Ascending aorta (tissue), 2 donors: ENCODE data around the gene ABCG4. TPM values are rescaled to one million over a fixed set of nuclear protein-coding genes. Genes with fewer than 3 reads are reported as not detected.

ENCODE experiments used
- DNase-seq, 2 donors: peaks; one replicate each; pipeline ENCODE4 v3.0.0-alpha.2; 2019; ENCODE audit warnings: low spot score in 2 of 2
- H3K27ac ChIP-seq, 2 donors: fragments of 200-600 bp; sonication (generic); one replicate each; pipeline ENCODE4 v1.5.1; 2016 to 2017; ENCODE audit warnings: mild to moderate bottlenecking in 1 of 2
- H3K27me3 ChIP-seq: fragments of 200-600 bp; sonication (generic); one replicate; pipeline ENCODE4 v1.5.1; 2017
- H3K36me3 ChIP-seq, 2 donors: fragments of 200-600 bp; sonication (generic); one replicate each; pipeline ENCODE4 v1.5.1; 2016
- H3K4me1 ChIP-seq, 2 donors: fragments of 200-600 bp; sonication (generic); one replicate each; pipeline ENCODE4 v1.5.1; 2016 to 2017; ENCODE audit warnings: mild to moderate bottlenecking in 1 of 2
- H3K4me3 ChIP-seq, 2 donors: fragments of 200-600 bp; sonication (generic); one replicate each; pipeline ENCODE4 v1.5.1; 2016 to 2017; ENCODE audit warnings: mild to moderate bottlenecking in 1 of 2
- H3K9me3 ChIP-seq, 2 donors: fragments of 200-600 bp; sonication (generic); one replicate each; pipeline ENCODE4 v1.5.1; 2016
- intact Hi-C: fragments of 100-400 bp; cut with DNase I; formaldehyde crosslinking; loops from one replicate; pipeline ENCODE4 v1.15.1; 2023
- total RNA-seq: library from RNA; depleted of rRNA; stranded (reverse); fragments of >200 nt; gene quantifications from one replicate; pipeline ENCODE4 v1.1.0, GENCODE V29; 2016
- TF ChIP-seq, protein P1 (sequence below), 3 experiments: fragments of 200-600 bp in 2 of 3; fragments of 450-650 bp in 1 of 3; sonication (generic) in 2 of 3; IDR thresholded peaks; one replicate each; pipeline ENCODE4 v1.5.1; 2016 to 2019; ENCODE audit warnings: antibody characterized with exemption in 3 of 3, mild to moderate bottlenecking in 1 of 3, moderate library complexity in 1 of 3

The ABCG4 gene
- total RNA-seq, 1 donor from 2014 or later = not detected

GRCh38 chr11:119185981-119186634 lies 37.3 kb downstream of the ABCG4 start:
- no peak overlapping the region for H3K4me3 ChIP-seq
- DNase-seq = no peak
- H3K27ac ChIP-seq = no peak overlapping the region
- TF ChIP-seq, protein P1, sequence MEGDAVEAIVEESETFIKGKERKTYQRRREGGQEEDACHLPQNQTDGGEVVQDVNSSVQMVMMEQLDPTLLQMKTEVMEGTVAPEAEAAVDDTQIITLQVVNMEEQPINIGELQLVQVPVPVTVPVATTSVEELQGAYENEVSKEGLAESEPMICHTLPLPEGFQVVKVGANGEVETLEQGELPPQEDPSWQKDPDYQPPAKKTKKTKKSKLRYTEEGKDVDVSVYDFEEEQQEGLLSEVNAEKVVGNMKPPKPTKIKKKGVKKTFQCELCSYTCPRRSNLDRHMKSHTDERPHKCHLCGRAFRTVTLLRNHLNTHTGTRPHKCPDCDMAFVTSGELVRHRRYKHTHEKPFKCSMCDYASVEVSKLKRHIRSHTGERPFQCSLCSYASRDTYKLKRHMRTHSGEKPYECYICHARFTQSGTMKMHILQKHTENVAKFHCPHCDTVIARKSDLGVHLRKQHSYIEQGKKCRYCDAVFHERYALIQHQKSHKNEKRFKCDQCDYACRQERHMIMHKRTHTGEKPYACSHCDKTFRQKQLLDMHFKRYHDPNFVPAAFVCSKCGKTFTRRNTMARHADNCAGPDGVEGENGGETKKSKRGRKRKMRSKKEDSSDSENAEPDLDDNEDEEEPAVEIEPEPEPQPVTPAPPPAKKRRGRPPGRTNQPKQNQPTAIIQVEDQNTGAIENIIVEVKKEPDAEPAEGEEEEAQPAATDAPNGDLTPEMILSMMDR (IDR thresholded peaks at IDR 0.05) = no peak
- intact Hi-C loops = no loop called here
- H3K9me3 ChIP-seq = no peaks in the 10 kb centered on the region
- peaks cover 13 to 23% of the 10 kb centered on the region in 2 donors for H3K36me3 ChIP-seq
- H3K27me3 ChIP-seq = no peaks in the 10 kb centered on the region
- no peaks in the 10 kb centered on the region for H3K4me1 ChIP-seq

- H3K9me3 ChIP-seq = no peaks in the 10 kb centered on the region
- no peaks in the 10 kb centered on the region for H3K27me3 ChIP-seq
- H3K4me3 ChIP-seq = no peak overlapping the region
- no peak for DNase-seq
- no peaks in the 10 kb centered on the region for H3K4me1 ChIP-seq
- H3K27ac ChIP-seq = no peak overlapping the region
- intact Hi-C loops = no loop called here
- TF ChIP-seq, protein P1 (IDR thresholded peaks at IDR 0.05) = no peak
- H3K36me3 ChIP-seq = peaks cover 5 to 16% of the 10 kb centered on the region in 2 donors
Observed at GRCh38 chr11:119187123-119187892, 38.5 kb downstream of the ABCG4 start.

GRCh38 chr11:119188067-119188466 lies 39.2 kb downstream of the ABCG4 start:
- Histone ChIP-seq H3K9me3 (no peaks in the 10 kb centered on the region), H3K4me3 (no peak overlapping the region), H3K27me3 (no peaks in the 10 kb centered on the region), H3K27ac (no peak overlapping the region), H3K4me1 (no peaks in the 10 kb centered on the region), H3K36me3 (peaks cover 0 to 8% of the 10 kb centered on the region in 2 donors)
- intact Hi-C loops = no loop called here
- TF ChIP-seq, protein P1 (IDR thresholded peaks at IDR 0.05) = no peak
- DNase-seq = no peak

DNA sequence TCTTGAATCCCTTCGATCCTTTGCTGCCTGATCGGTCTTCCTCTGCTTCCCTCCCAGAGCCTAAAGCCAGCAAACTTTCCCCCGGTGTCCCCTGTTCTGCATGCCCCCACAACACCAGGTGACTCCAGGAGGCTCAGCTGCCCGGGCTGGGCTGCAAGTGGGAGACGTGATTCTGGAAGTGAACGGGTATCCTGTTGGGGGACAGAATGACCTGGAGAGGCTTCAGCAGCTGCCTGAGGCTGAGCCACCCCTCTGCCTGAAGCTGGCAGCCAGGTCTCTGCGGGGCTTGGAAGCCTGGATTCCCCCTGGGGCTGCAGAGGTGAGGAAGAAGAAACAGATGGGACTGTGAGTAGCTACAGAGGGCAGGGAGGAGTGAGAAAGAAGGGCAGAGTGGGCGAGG lies 40.0 kb downstream of the ABCG4 start:
- no peak for DNase-seq
- no peaks in the 10 kb centered on the region for H3K9me3 ChIP-seq
- H3K27me3 ChIP-seq = no peaks in the 10 kb centered on the region
- no peak overlapping the region for H3K27ac ChIP-seq
- no peak overlapping the region for H3K4me3 ChIP-seq
- peaks cover 0 to under 1% of the 10 kb centered on the region in 2 donors for H3K36me3 ChIP-seq
- intact Hi-C loops = no loop called here
- H3K4me1 ChIP-seq = no peaks in the 10 kb centered on the region
- TF ChIP-seq, protein P1 (IDR thresholded peaks at IDR 0.05) = no peak

GRCh38 chr11:119189393-119189792 lies 40.5 kb downstream of the ABCG4 start:
- TF ChIP-seq, protein P1 (IDR thresholded peaks at IDR 0.05) = no peak
- intact Hi-C loops = no loop called here
- no peaks in the 10 kb centered on the region for H3K27me3 ChIP-seq
- H3K4me1 ChIP-seq = no peaks in the 10 kb centered on the region
- H3K36me3 ChIP-seq = no peaks in the 10 kb centered on the region
- no peaks in the 10 kb centered on the region for H3K9me3 ChIP-seq
- no peak for DNase-seq
- H3K4me3 ChIP-seq = no peak overlapping the region
- H3K27ac ChIP-seq = no peak overlapping the region
